SK-N-SH (cell line): ENCODE data around the gene NCK1. TPM values are rescaled to one million over a fixed set of nuclear protein-coding genes. Genes with fewer than 3 reads are reported as not detected.

Experiments
- CTCF ChIA-PET: fragments of 300-600, 350-600 bp; formaldehyde crosslinking; extraction: SDS; loops from one replicate; lab custom pipeline; 2021; lab: Yijun Ruan, JAX
- POLR2A ChIA-PET: fragments of 350-600 bp; sonication (Branson Sonifier 250); formaldehyde crosslinking; extraction: SDS; loops from one replicate; lab custom pipeline; 2020; ENCODE audit warnings: antibody characterized with exemption, inconsistent platforms; lab: Yijun Ruan, JAX
- DNase-seq: peaks from one replicate; pipeline ENCODE4 v3.0.0; 2012
- H2AFZ ChIP-seq: fragments of 200-600 bp; sonication (generic); 2 replicates; pipeline ENCODE4 v1.8.1; 2016; ENCODE audit warnings: antibody characterized with exemption, mild to moderate bottlenecking, low read depth
- H3F3A ChIP-seq: fragments of 200-600 bp; sonication (generic); replicated peaks from 2 replicates; pipeline ENCODE3; 2016; ENCODE audit warnings: antibody characterized with exemption, mild to moderate bottlenecking; ENCODE audit not compliant: insufficient read depth
- H3K27ac ChIP-seq, 2 experiments: fragments of 200-500 bp in 1 of 2; fragments of 200-600 bp in 1 of 2; sonication (Bioruptor generic) in 1 of 2; sonication (generic), shearing (Covaris generic) in 1 of 2; 2 replicates each; pipeline versions ENCODE4 v1.5.1 to v1.6.1; 2014 to 2016; ENCODE audit warnings: low read depth in 2 of 2, inconsistent platforms in 1 of 2, low read length in 1 of 2, mild to moderate bottlenecking in 1 of 2, mixed read lengths in 1 of 2
- H3K27me3 ChIP-seq: fragments of 200-600 bp; sonication (generic), shearing (Covaris generic); 2 replicates; pipeline ENCODE4 v1.6.1; 2016; ENCODE audit warnings: mixed run types; ENCODE audit not compliant: insufficient read depth
- H3K36me3 ChIP-seq, 2 experiments: fragments of 200-500 bp in 1 of 2; fragments of 200-600 bp in 1 of 2; sonication (Bioruptor generic) in 1 of 2; sonication (generic) in 1 of 2; replicated peaks in 1 of 2; 2 replicates each; pipeline versions ENCODE3 to v1.5.1; 2014 to 2016; ENCODE audit warnings: low read length in 1 of 2, mild to moderate bottlenecking in 1 of 2; ENCODE audit not compliant: insufficient read depth in 2 of 2, control insufficient read depth in 1 of 2
- H3K4me1 ChIP-seq, 2 experiments: fragments of 200-500 bp in 1 of 2; fragments of 200-600 bp in 1 of 2; sonication (Bioruptor generic) in 1 of 2; sonication (generic), shearing (Covaris generic) in 1 of 2; 2 replicates each; pipeline versions ENCODE4 v1.5.1 to v1.6.1; 2014 to 2016; ENCODE audit warnings: low read depth in 1 of 2, low read length in 1 of 2, mixed run types in 1 of 2; ENCODE audit not compliant: insufficient read depth in 2 of 2, control insufficient read depth in 1 of 2
- H3K4me2 ChIP-seq: fragments of 200-600 bp; sonication (generic), shearing (Covaris generic); 2 replicates; pipeline ENCODE4 v1.6.1; 2017; ENCODE audit warnings: mixed run types
- H3K4me3 ChIP-seq, 2 experiments: fragments of 200-500 bp in 1 of 2; fragments of 200-600 bp in 1 of 2; sonication (Bioruptor generic) in 1 of 2; sonication (generic), shearing (Covaris generic) in 1 of 2; 2 replicates each; pipeline versions ENCODE4 v1.5.1 to v1.8.1; 2014 to 2016; ENCODE audit warnings: low read depth in 2 of 2, inconsistent platforms in 1 of 2, low read length in 1 of 2, mild to moderate bottlenecking in 1 of 2, mixed read lengths in 1 of 2, moderate library complexity in 1 of 2
- H3K79me2 ChIP-seq: fragments of 200-600 bp; sonication (generic); 2 replicates; pipeline ENCODE4 v1.8.1; 2017; ENCODE audit warnings: mild to moderate bottlenecking; ENCODE audit not compliant: insufficient read depth
- H3K9ac ChIP-seq: fragments of 200-600 bp; sonication (generic); 2 replicates; pipeline ENCODE4 v1.6.1; 2017; ENCODE audit warnings: mixed run types
- H3K9me2 ChIP-seq: fragments of 200-600 bp; sonication (generic); 2 replicates; pipeline ENCODE4 v1.6.1; 2017; ENCODE audit warnings: mixed run types
- H3K9me3 ChIP-seq: fragments of 200-600 bp; sonication (generic); 2 replicates; pipeline ENCODE4 v1.6.1; 2017; ENCODE audit warnings: mixed run types, mild to moderate bottlenecking, moderate library complexity
- H4K20me1 ChIP-seq: fragments of 200-600 bp; sonication (generic); 2 replicates; pipeline ENCODE4 v1.6.1; 2017; ENCODE audit warnings: mild to moderate bottlenecking, mixed run types; ENCODE audit not compliant: insufficient read depth
- CHD2 ChIP-seq: fragments of 150-350 bp; IDR thresholded peaks from 2 replicates; pipeline ENCODE4 v1.6.1; 2018; ENCODE audit warnings: low read length; ENCODE audit not compliant: partially characterized antibody
- ELF1 ChIP-seq: IDR thresholded peaks from 2 replicates; pipeline ENCODE4 v1.4.0; 2012
- EP300 ChIP-seq, 2 experiments: IDR thresholded peaks; 2 replicates each; pipeline versions ENCODE4 v1.4.0 to v1.6.1; 2012; ENCODE audit warnings: borderline replicate concordance in 1 of 2, low read depth in 1 of 2, low read length in 1 of 2
- EZH2phosphoT487 ChIP-seq: fragments of 200-600 bp; sonication (generic); IDR thresholded peaks from 2 replicates; pipeline ENCODE4 v1.6.1; 2017; ENCODE audit warnings: low read depth, mixed run types, mild to moderate bottlenecking, antibody characterized with exemption, moderate library complexity, borderline replicate concordance
- FOSL2 ChIP-seq: IDR thresholded peaks from 2 replicates; pipeline ENCODE4 v1.4.0; 2012; ENCODE audit warnings: low read depth, mild to moderate bottlenecking, moderate library complexity, borderline replicate concordance
- FOXM1 ChIP-seq: IDR thresholded peaks from 2 replicates; pipeline ENCODE4 v1.4.0; 2012; ENCODE audit warnings: low read depth, mild to moderate bottlenecking
- MAX ChIP-seq: IDR thresholded peaks from 2 replicates; pipeline ENCODE4 v1.4.0; 2012; ENCODE audit warnings: low read depth
- NRF1 ChIP-seq: IDR thresholded peaks from 2 replicates; pipeline ENCODE4 v1.6.1; 2012; ENCODE audit warnings: low read depth, mild to moderate bottlenecking, low read length
- RAD21 ChIP-seq: IDR thresholded peaks from 2 replicates; pipeline ENCODE4 v1.6.1; 2012; ENCODE audit warnings: mild to moderate bottlenecking, low read length
- SIN3A ChIP-seq: IDR thresholded peaks from 2 replicates; pipeline ENCODE4 v1.6.1; 2012; ENCODE audit warnings: low read depth, mild to moderate bottlenecking, low read length, moderate library complexity, borderline replicate concordance
- TAF1 ChIP-seq: IDR thresholded peaks from 2 replicates; pipeline ENCODE4 v1.6.1; 2012; ENCODE audit warnings: low read depth, mild to moderate bottlenecking, low read length, moderate library complexity, borderline replicate concordance
- TCF12 ChIP-seq: IDR thresholded peaks from 2 replicates; pipeline ENCODE4 v1.4.0; 2012
- TEAD4 ChIP-seq: IDR thresholded peaks from 2 replicates; pipeline ENCODE4 v1.4.0; 2012; ENCODE audit warnings: mild to moderate bottlenecking, borderline replicate concordance; ENCODE audit not compliant: insufficient read depth
- USF1 ChIP-seq: IDR thresholded peaks from 2 replicates; pipeline ENCODE4 v1.4.0; 2012; ENCODE audit warnings: low read depth, borderline replicate concordance
- USF2 ChIP-seq: fragments of 150-350 bp; IDR thresholded peaks from 2 replicates; pipeline ENCODE4 v1.6.1; 2017; ENCODE audit warnings: antibody characterized with exemption, low read length, low read depth, borderline replicate concordance
- YY1 ChIP-seq: IDR thresholded peaks from 2 replicates; pipeline ENCODE4 v1.4.0; 2012; ENCODE audit warnings: low read depth, mild to moderate bottlenecking
- WGBS: methylation state at CpG from one replicate; pipeline ENCODE4 v1.1.6; 2017; ENCODE audit warnings: low lambda C conversion rate; 5-methylcytosine and 5-hydroxymethylcytosine counted together
- polyA plus RNA-seq, 3 experiments: library from polyadenylated mRNA; depleted of rRNA; stranded (reverse); fragments of >200 nt; gene quantifications; 2 replicates each; pipeline ENCODE4 v1.2.3, GENCODE V29; 2012
- TF ChIP-seq, protein P1 (sequence below): IDR thresholded peaks from 2 replicates; pipeline ENCODE4 v1.6.1; 2012; ENCODE audit warnings: mild to moderate bottlenecking, low read depth, low read length, moderate library complexity
- TF ChIP-seq, protein P2 (sequence below): IDR thresholded peaks from 2 replicates; pipeline ENCODE4; 2012
- TF ChIP-seq, protein P3 (sequence below): fragments of 200-600 bp; sonication (generic); IDR thresholded peaks from 2 replicates; pipeline ENCODE4 v1.6.1; 2017; ENCODE audit warnings: antibody characterized with exemption, mild to moderate bottlenecking, moderate library complexity

NCK1 gene
- polyA plus RNA-seq, 1 of the 3 experiments (the other 2 are of a cell fraction): 16.2 TPM

DNA sequence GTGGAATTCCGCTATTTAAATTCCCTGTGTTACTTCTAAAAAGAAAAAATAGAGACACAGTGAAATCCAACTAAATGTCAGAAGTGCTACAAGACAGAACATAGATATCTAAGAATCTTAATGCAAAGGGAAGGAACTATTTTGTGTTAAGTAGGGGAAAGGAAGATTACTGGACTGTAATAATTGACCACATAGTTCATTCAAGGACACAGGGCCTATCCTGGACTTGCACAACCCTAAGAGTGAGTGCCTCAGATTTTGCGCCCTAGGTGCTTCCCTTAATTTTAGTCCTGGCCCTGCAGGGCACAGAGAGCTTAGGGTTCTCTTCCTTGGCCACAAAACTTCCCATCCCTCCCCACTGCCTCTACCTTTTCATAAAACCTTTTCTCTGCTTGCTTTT is 92.2 kb downstream of the NCK1 start:
- DNase-seq: no peak
- POLR2A ChIA-PET: no interaction called here
- H3K9ac ChIP-seq: no peak overlapping the region
- H3K9me3 ChIP-seq: no peaks in the 10 kb centered on the region
- CTCF ChIA-PET: no interaction called here
- peaks cover 0 to 3% of the 10 kb centered on the region in 2 experiments for H3K36me3 ChIP-seq
- no peaks in the 10 kb centered on the region for H4K20me1 ChIP-seq
- 98% methylated on average over 2 of the region's 2 CpGs for WGBS
- H3K4me2 ChIP-seq: no peak overlapping the region
- no peak overlapping the region; a peak in 1 of 4 replicates for H3K27ac ChIP-seq
- H3K27me3 ChIP-seq: no peaks in the 10 kb centered on the region
- no peak for TF ChIP-seq TEAD4
- TF ChIP-seq ELF1: no peak
- TF ChIP-seq USF1: no peak
- no peak for TF ChIP-seq TAF1
- TF ChIP-seq, protein P1, sequence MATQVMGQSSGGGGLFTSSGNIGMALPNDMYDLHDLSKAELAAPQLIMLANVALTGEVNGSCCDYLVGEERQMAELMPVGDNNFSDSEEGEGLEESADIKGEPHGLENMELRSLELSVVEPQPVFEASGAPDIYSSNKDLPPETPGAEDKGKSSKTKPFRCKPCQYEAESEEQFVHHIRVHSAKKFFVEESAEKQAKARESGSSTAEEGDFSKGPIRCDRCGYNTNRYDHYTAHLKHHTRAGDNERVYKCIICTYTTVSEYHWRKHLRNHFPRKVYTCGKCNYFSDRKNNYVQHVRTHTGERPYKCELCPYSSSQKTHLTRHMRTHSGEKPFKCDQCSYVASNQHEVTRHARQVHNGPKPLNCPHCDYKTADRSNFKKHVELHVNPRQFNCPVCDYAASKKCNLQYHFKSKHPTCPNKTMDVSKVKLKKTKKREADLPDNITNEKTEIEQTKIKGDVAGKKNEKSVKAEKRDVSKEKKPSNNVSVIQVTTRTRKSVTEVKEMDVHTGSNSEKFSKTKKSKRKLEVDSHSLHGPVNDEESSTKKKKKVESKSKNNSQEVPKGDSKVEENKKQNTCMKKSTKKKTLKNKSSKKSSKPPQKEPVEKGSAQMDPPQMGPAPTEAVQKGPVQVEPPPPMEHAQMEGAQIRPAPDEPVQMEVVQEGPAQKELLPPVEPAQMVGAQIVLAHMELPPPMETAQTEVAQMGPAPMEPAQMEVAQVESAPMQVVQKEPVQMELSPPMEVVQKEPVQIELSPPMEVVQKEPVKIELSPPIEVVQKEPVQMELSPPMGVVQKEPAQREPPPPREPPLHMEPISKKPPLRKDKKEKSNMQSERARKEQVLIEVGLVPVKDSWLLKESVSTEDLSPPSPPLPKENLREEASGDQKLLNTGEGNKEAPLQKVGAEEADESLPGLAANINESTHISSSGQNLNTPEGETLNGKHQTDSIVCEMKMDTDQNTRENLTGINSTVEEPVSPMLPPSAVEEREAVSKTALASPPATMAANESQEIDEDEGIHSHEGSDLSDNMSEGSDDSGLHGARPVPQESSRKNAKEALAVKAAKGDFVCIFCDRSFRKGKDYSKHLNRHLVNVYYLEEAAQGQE: no peak
- TF ChIP-seq EZH2phosphoT487: no peak
- no peak for TF ChIP-seq CHD2
- TF ChIP-seq TCF12: no peak
- TF ChIP-seq MAX: no peak
- TF ChIP-seq, protein P2, sequence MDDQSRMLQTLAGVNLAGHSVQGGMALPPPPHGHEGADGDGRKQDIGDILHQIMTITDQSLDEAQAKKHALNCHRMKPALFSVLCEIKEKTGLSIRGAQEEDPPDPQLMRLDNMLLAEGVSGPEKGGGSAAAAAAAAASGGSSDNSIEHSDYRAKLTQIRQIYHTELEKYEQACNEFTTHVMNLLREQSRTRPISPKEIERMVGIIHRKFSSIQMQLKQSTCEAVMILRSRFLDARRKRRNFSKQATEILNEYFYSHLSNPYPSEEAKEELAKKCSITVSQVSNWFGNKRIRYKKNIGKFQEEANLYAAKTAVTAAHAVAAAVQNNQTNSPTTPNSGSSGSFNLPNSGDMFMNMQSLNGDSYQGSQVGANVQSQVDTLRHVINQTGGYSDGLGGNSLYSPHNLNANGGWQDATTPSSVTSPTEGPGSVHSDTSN: no peak
- TF ChIP-seq YY1: no peak
- no peak for TF ChIP-seq FOXM1
- TF ChIP-seq EP300 (IDR thresholded peaks at IDR 0.05; ENCODE audit: borderline replicate concordance in 1 of 2, low read depth in 1 of 2, low read length in 1 of 2): no peak
- no peak for TF ChIP-seq USF2
- no peak for TF ChIP-seq RAD21
- TF ChIP-seq FOSL2: no peak
- TF ChIP-seq NRF1: no peak
- TF ChIP-seq, protein P3, sequence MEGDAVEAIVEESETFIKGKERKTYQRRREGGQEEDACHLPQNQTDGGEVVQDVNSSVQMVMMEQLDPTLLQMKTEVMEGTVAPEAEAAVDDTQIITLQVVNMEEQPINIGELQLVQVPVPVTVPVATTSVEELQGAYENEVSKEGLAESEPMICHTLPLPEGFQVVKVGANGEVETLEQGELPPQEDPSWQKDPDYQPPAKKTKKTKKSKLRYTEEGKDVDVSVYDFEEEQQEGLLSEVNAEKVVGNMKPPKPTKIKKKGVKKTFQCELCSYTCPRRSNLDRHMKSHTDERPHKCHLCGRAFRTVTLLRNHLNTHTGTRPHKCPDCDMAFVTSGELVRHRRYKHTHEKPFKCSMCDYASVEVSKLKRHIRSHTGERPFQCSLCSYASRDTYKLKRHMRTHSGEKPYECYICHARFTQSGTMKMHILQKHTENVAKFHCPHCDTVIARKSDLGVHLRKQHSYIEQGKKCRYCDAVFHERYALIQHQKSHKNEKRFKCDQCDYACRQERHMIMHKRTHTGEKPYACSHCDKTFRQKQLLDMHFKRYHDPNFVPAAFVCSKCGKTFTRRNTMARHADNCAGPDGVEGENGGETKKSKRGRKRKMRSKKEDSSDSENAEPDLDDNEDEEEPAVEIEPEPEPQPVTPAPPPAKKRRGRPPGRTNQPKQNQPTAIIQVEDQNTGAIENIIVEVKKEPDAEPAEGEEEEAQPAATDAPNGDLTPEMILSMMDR: no peak
- TF ChIP-seq SIN3A: no peak
- no peaks in the 10 kb centered on the region for H3K9me2 ChIP-seq
- H2AFZ ChIP-seq: no peak overlapping the region
- no peaks in the 10 kb centered on the region for H3K79me2 ChIP-seq
- no peaks in the 10 kb centered on the region for H3F3A ChIP-seq
- H3K4me1 ChIP-seq: peaks cover 6 to 8% of the 10 kb centered on the region in 2 experiments; a peak in 3 of 4 replicates
- no peak overlapping the region for H3K4me3 ChIP-seq
